AG04449 (cell line): ENCODE measurements around the gene KPRP.

Source experiments
- CTCF ChIA-PET: fragments of 350-600 bp; formaldehyde crosslinking; extraction: SDS; loops from one replicate; lab custom pipeline; 2021; ENCODE audit warnings: antibody characterized with exemption; lab: Yijun Ruan, JAX
- POLR2A ChIA-PET: fragments of 400-600, 350-600 bp; formaldehyde crosslinking; extraction: SDS; loops from one replicate; lab custom pipeline; 2020; ENCODE audit warnings: antibody characterized with exemption, inconsistent platforms; lab: Yijun Ruan, JAX
- DNase-seq: peaks from one replicate; pipeline ENCODE4 v3.0.0-alpha.2; 2010; ENCODE audit warnings: low read depth, low spot score
- H3K4me3 ChIP-seq: 2 replicates; pipeline ENCODE4 v1.5.1; 2011; ENCODE audit warnings: low read depth, mild to moderate bottlenecking, control low read depth, low read length
- CTCF ChIP-seq: IDR thresholded peaks from one replicate; pipeline ENCODE4 v1.5.1; 2011; ENCODE audit warnings: mild to moderate bottlenecking, moderate library complexity, low read length, control low read depth, inconsistent platforms; ENCODE audit not compliant: insufficient read depth; ENCODE audit errors: missing control alignments

The KPRP gene

GRCh38 chr1:152811050-152811449 lies 53.2 kb downstream of the KPRP start:
- H3K4me3 ChIP-seq, result no peak overlapping the region
- CTCF ChIA-PET, result no interaction called here
- POLR2A ChIA-PET, result no interaction called here
- no peak for DNase-seq
- TF ChIP-seq CTCF, result no peak
